B cell (primary cell): Measurements from ENCODE around the gene MYLK4. TPM values are rescaled to one million over a fixed set of nuclear protein-coding genes. Genes with fewer than 3 reads are reported as not detected.

Source experiments
- ATAC-seq: fragments of 200-7000 bp; cut with Tn5 transposase; one replicate; pipeline ENCODE4 v1.10.0; 2021; ENCODE audit warnings: low read depth, mild to moderate bottlenecking, moderate number of reproducible peaks, moderate library complexity
- CTCF ChIA-PET: fragments of 350-600 bp; sonication (Branson Sonifier 250); formaldehyde crosslinking; loops from one replicate; lab custom pipeline; 2021; ENCODE audit warnings: antibody characterized with exemption, inconsistent platforms; lab: Charles Lee
- POLR2A ChIA-PET: fragments of 350-600 bp; sonication (Branson Sonifier 250); formaldehyde crosslinking; loops from one replicate; lab custom pipeline; 2021; ENCODE audit warnings: antibody characterized with exemption; lab: Charles Lee
- DNase-seq: peaks from one replicate; pipeline ENCODE4 v3.0.0; 2013
- H2AFZ ChIP-seq: 2 replicates; pipeline ENCODE4 v1.6.1; 2012; ENCODE audit warnings: mild to moderate bottlenecking, low read depth, low read length; ENCODE audit not compliant: insufficient read depth, poor library complexity, severe bottlenecking
- H3K27ac ChIP-seq, 2 donors: 1 replicate in 1 of 2; 2 replicates in 1 of 2; pipeline ENCODE4 v1.5.1; 2012 to 2013; ENCODE audit warnings: low read length in 2 of 2, mild to moderate bottlenecking in 2 of 2, moderate library complexity in 1 of 2
- H3K27me3 ChIP-seq, 4 experiments: fragments of 200-600 bp in 1 of 4; sonication (generic) in 1 of 4; replicated peaks in 1 of 4; 1 replicate in 2 of 4; 2 replicates in 2 of 4; pipeline versions ENCODE4 v1.6.1 to v1.7.0; 2013 to 2016; ENCODE audit warnings: low read length in 3 of 4, mild to moderate bottlenecking in 2 of 4, mixed read lengths in 1 of 4, moderate library complexity in 1 of 4; ENCODE audit not compliant: insufficient read depth in 4 of 4, control insufficient read depth in 3 of 4; ENCODE audit errors: control extremely low read depth in 1 of 4
- H3K36me3 ChIP-seq, 2 experiments: replicated peaks in 1 of 2; 1 replicate in 1 of 2; 2 replicates in 1 of 2; pipeline versions ENCODE4 v1.6.1 to v1.7.1; 2013; ENCODE audit warnings: low read length in 1 of 2; ENCODE audit not compliant: insufficient read depth in 2 of 2, control insufficient read depth in 1 of 2; ENCODE audit errors: control extremely low read depth in 1 of 2, extremely low read depth in 1 of 2
- H3K4me1 ChIP-seq, 2 donors: fragments of 200-600 bp in 1 of 2; sonication (generic) in 1 of 2; 1 replicate in 1 of 2; 2 replicates in 1 of 2; pipeline versions ENCODE4 v1.5.1 to v1.6.1; 2013 to 2017; ENCODE audit warnings: low read length in 2 of 2; ENCODE audit not compliant: control insufficient read depth in 2 of 2, insufficient read depth in 2 of 2
- H3K4me2 ChIP-seq: replicated peaks from 2 replicates; pipeline ENCODE3; 2012; ENCODE audit warnings: mild to moderate bottlenecking, low read depth, low read length; ENCODE audit not compliant: poor library complexity, severe bottlenecking
- H3K4me3 ChIP-seq, 5 experiments: fragments of 200-600 bp in 1 of 5; sonication (generic) in 1 of 5; 1 replicate in 3 of 5; 2 replicates in 2 of 5; pipeline versions ENCODE4 v1.5.1 to v1.7.0; 2011 to 2016; ENCODE audit warnings: low read length in 4 of 5, mild to moderate bottlenecking in 4 of 5, low read depth in 2 of 5, control low read depth in 1 of 5, moderate library complexity in 1 of 5; ENCODE audit not compliant: insufficient read depth in 1 of 5; ENCODE audit errors: control extremely low read depth in 1 of 5, extremely low read depth in 1 of 5
- H3K79me2 ChIP-seq: fragments of 200-600 bp; sonication (generic); one replicate; pipeline ENCODE4 v1.6.0; 2016; ENCODE audit warnings: low read length; ENCODE audit not compliant: control insufficient read depth, insufficient read depth
- H3K9ac ChIP-seq: fragments of 200-600 bp; sonication (generic); 2 replicates; pipeline ENCODE4 v1.6.1; 2017; ENCODE audit warnings: mild to moderate bottlenecking, low read length, moderate library complexity
- H3K9me3 ChIP-seq, 3 donors: one replicate each; pipeline versions ENCODE4 v1.6.1 to v1.7.1; 2013; ENCODE audit warnings: low read length in 2 of 3; ENCODE audit not compliant: control insufficient read depth in 2 of 3, insufficient read depth in 1 of 3; ENCODE audit errors: control extremely low read depth in 1 of 3
- H4K20me1 ChIP-seq: 2 replicates; pipeline ENCODE4 v1.6.0; 2012; ENCODE audit warnings: mild to moderate bottlenecking, low read length; ENCODE audit not compliant: insufficient read depth, control insufficient read depth, poor library complexity, severe bottlenecking
- H3K27ac Mint-ChIP-seq: one replicate; pipeline ENCODE4 v1.8.0; 2021; ENCODE audit warnings: mixed read lengths
- H3K27me3 Mint-ChIP-seq: one replicate; pipeline ENCODE4 v1.8.0; 2021; ENCODE audit warnings: mixed read lengths
- H3K4me1 Mint-ChIP-seq: one replicate; pipeline ENCODE4 v1.8.0; 2021; ENCODE audit warnings: mixed read lengths
- H3K4me3 Mint-ChIP-seq: one replicate; pipeline ENCODE4 v1.8.0; 2021; ENCODE audit warnings: mixed read lengths
- H3K9me3 Mint-ChIP-seq: one replicate; pipeline ENCODE4 v1.8.0; 2022; ENCODE audit warnings: mixed read lengths; ENCODE audit not compliant: insufficient read depth
- EZH2 ChIP-seq: IDR thresholded peaks from 2 replicates; pipeline ENCODE4 v1.6.1; 2012; ENCODE audit warnings: borderline replicate concordance, low read depth, mild to moderate bottlenecking, moderate library complexity, low read length; ENCODE audit not compliant: insufficient read depth, poor library complexity, severe bottlenecking
- WGBS: methylation state at CpG from one replicate; pipeline ENCODE4 v1.1.5; 2013; ENCODE audit warnings: missing lambda C conversion rate; ENCODE audit not compliant: insufficient coverage; 5-methylcytosine and 5-hydroxymethylcytosine counted together
- intact Hi-C: fragments of 100-400 bp; cut with micrococcal nuclease; formaldehyde crosslinking; loops from one replicate; pipeline ENCODE4 v1.10.0; 2022
- polyA plus RNA-seq: library from polyadenylated mRNA; depleted of rRNA; stranded (reverse); fragments of >200 nt; gene quantifications from 2 replicates; pipeline ENCODE4 v1.2.3, GENCODE V29; 2012
- total RNA-seq, 2 donors: library from RNA; stranded (reverse); fragments of 120-200 nt in 1 of 2; gene quantifications; 1 replicate in 1 of 2; 2 replicates in 1 of 2; pipeline versions ENCODE4 v1.2.3 to v1.2.4, GENCODE V29; 2013 to 2022
- TF ChIP-seq, protein P1 (sequence below): fragments of 200-600 bp; IDR thresholded peaks from one replicate; pipeline ENCODE4 v1.8.0; 2022; ENCODE audit warnings: antibody characterized with exemption, mild to moderate bottlenecking

Gene MYLK4
- total and polyA plus RNA-seq, 2 donors (not counting 1 experiment from before 2014, with no cell fraction given): 0.51 to 1.2 TPM

DNA sequence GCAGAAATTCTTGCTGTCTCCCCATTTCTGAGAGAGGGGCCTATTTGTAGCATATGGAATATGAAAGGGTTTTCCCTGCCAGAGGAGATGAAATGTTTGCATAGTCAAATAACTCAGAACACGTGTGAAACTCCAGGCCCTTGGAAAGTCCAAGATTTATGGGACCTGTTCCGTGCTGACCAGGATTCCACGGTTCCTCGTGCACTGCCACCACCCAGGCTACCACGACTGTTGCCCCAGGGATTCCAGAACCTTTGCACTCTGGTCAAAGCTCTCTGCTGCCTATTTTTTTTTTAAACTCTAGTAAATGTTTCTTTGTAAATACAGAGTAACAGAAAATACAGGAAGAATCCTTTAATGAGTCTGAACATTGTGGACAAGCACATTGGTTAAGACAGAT lies 35.0 kb downstream of the MYLK4 start:
- DNase-seq: no peak
- H3K36me3 ChIP-seq: no peaks in the 10 kb centered on the region
- Mint-ChIP-seq H3K27ac (no peak overlapping the region), H3K4me1 (peaks cover 6% of the 10 kb centered on the region), H3K9me3 (peaks cover 3% of the 10 kb centered on the region), H3K27me3 (peaks cover 2% of the 10 kb centered on the region), H3K4me3 (no peak overlapping the region)
- POLR2A ChIA-PET: no interaction called here
- no peak for ATAC-seq
- no peak overlapping the region for H3K27ac ChIP-seq
- H3K79me2 ChIP-seq: no peaks in the 10 kb centered on the region
- 93% methylated on average over 4 of the region's 5 CpGs for WGBS
- no peaks in the 10 kb centered on the region for H4K20me1 ChIP-seq
- H3K4me3 ChIP-seq: no peak overlapping the region
- no peaks in the 10 kb centered on the region for H3K27me3 ChIP-seq
- no peak overlapping the region for H3K9ac ChIP-seq
- no peak overlapping the region for H3K4me2 ChIP-seq
- CTCF ChIA-PET: no interaction called here
- peaks cover 0 to 1% (median 0%) of the 10 kb centered on the region in 3 donors for H3K9me3 ChIP-seq
- no peaks in the 10 kb centered on the region for H3K4me1 ChIP-seq
- no peak overlapping the region for H2AFZ ChIP-seq
- TF ChIP-seq, protein P1, sequence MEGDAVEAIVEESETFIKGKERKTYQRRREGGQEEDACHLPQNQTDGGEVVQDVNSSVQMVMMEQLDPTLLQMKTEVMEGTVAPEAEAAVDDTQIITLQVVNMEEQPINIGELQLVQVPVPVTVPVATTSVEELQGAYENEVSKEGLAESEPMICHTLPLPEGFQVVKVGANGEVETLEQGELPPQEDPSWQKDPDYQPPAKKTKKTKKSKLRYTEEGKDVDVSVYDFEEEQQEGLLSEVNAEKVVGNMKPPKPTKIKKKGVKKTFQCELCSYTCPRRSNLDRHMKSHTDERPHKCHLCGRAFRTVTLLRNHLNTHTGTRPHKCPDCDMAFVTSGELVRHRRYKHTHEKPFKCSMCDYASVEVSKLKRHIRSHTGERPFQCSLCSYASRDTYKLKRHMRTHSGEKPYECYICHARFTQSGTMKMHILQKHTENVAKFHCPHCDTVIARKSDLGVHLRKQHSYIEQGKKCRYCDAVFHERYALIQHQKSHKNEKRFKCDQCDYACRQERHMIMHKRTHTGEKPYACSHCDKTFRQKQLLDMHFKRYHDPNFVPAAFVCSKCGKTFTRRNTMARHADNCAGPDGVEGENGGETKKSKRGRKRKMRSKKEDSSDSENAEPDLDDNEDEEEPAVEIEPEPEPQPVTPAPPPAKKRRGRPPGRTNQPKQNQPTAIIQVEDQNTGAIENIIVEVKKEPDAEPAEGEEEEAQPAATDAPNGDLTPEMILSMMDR: no peak
- no peak for TF ChIP-seq EZH2
- intact Hi-C loops: no loop called here

DNA sequence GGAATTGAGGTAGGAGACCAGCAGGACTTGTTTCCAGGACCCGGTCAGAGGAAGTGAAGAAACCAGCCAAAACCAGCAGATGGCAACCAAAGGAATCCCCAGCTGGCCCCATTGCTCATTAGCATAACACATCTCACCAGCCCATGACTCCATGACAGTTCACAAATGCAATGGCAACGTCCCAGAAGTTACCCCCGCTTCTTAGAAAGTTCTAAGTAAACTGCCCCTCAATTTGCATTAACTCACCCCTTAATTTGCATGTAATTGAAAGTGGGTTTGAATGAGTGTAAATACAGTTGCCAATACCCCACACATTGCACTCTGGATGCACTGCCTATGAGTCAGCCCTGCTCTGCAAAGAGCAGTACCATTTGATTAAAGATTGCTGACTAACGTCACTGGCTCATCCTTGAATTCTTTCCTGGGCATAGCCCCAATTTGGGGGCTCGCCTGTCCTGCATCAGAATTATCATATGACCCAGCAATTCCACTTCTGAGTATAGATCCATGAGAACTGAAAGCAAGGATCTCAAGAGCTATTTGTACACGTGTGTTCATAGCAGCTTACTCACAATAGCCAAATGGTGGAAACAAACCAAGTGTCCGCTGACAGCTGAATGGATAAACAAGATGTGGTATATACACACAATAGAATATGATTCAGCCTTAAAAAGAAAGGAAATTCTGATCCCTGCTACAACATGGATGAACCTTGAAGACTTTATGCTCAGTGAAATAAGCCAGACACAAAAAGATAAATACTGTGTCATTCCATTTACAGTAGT lies 36.4 kb downstream of the MYLK4 start:
- no peak for ATAC-seq
- H3K36me3 ChIP-seq: no peaks in the 10 kb centered on the region
- H4K20me1 ChIP-seq: no peaks in the 10 kb centered on the region
- H3K27ac ChIP-seq: no peak overlapping the region
- WGBS: 67% methylated on average over 3 of the region's 7 CpGs
- H3K4me1 Mint-ChIP-seq: peaks cover 6% of the 10 kb centered on the region
- intact Hi-C loops: no loop called here
- no peak overlapping the region for H3K27ac Mint-ChIP-seq
- no peaks in the 10 kb centered on the region for H3K4me1 ChIP-seq
- POLR2A ChIA-PET: no interaction called here
- H3K79me2 ChIP-seq: no peaks in the 10 kb centered on the region
- H3K9me3 ChIP-seq: peaks cover 0 to 4% (median 0%) of the 10 kb centered on the region in 3 donors
- H3K9ac ChIP-seq: no peak overlapping the region
- no peak overlapping the region for H3K4me3 ChIP-seq
- DNase-seq: no peak
- no peak overlapping the region for H2AFZ ChIP-seq
- peaks cover 8% of the 10 kb centered on the region for H3K9me3 Mint-ChIP-seq
- CTCF ChIA-PET: interaction anchor here (0.5 to 0.7 kb wide), 2 partner anchors 7 to 1059 kb away, joined by 3 read pairs; no protein-coding TSS in a partner anchor
- peaks cover 2% of the 10 kb centered on the region for H3K27me3 Mint-ChIP-seq
- TF ChIP-seq, protein P1: no peak
- no peak for TF ChIP-seq EZH2
- H3K27me3 ChIP-seq: no peaks in the 10 kb centered on the region
- no peak overlapping the region for H3K4me2 ChIP-seq
- no peak overlapping the region for H3K4me3 Mint-ChIP-seq
